Measurements from ENCODE around the gene KCTD11.

The KCTD11 gene

DNA sequence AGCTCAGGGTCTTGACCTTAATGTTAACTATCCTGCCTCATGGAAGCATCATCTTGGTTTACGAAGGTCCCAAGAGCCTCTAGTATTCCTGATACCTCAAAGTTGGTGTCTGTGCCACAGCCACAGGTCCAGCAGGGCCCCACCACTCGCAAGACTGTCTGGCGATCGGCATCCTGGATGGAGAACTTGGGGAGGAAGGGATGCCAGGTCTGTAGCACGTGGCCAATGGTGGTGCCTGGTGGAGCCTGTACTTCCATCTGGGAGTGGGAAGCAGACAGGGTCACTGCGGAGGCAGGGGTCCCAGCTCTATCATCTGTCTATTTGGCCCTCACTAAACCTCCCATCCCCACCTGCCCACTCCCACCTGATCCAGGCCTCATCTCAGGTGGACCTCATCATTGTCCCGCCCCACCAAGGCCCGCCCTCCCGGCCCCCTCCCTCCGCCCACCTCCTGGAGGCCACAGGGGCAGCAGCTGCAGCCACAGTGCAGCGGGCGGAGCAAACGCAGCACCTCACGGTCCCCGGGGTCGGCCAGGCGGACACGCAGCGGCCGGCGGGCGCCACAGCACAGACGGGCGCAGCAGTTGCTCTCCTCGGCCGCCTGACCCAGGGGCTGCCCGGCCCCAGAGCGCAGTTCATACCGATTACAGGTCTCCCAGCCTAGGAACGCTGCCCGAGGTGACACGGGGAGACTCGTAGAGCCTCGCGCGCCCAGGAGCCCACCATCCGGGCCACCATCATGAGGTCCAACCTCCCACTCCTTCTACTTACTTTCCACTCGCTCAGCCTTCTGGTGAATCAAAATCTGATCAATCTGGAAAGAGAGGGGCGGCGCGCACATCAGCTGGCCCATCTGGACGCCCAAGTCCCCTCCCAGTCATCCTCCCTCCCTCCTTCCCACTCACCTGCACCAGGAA, 41.0 kb downstream of the KCTD11 start (continued):
- TF ChIP-seq PPARA (CRISPR knock-in tag; IDR thresholded peaks at IDR 0.05; ENCODE audit: borderline replicate concordance) (no peak), OSR1 (CRISPR knock-in tag; IDR thresholded peaks at IDR 0.05) (no peak), RARB (CRISPR knock-in tag; IDR thresholded peaks at IDR 0.05) (no peak), ZC3H10 (CRISPR knock-in tag; IDR thresholded peaks at IDR 0.05) (no peak), ZNF8 (CRISPR knock-in tag; IDR thresholded peaks at IDR 0.05) (no peak), SNAI2 (CRISPR knock-in tag; IDR thresholded peaks at IDR 0.05) (no peak)

- peak; percentile 49 for ATAC-seq
- TF ChIP-seq ZNF8 (CRISPR knock-in tag; IDR thresholded peaks at IDR 0.05) (no peak), CREB5 (CRISPR knock-in tag; IDR thresholded peaks at IDR 0.05; ENCODE audit: low read depth) (no peak), ZFP30 (CRISPR knock-in tag; IDR thresholded peaks at IDR 0.05) (no peak), SNAI2 (CRISPR knock-in tag; IDR thresholded peaks at IDR 0.05) (no peak)
- TF ChIP-seq, protein P1, sequence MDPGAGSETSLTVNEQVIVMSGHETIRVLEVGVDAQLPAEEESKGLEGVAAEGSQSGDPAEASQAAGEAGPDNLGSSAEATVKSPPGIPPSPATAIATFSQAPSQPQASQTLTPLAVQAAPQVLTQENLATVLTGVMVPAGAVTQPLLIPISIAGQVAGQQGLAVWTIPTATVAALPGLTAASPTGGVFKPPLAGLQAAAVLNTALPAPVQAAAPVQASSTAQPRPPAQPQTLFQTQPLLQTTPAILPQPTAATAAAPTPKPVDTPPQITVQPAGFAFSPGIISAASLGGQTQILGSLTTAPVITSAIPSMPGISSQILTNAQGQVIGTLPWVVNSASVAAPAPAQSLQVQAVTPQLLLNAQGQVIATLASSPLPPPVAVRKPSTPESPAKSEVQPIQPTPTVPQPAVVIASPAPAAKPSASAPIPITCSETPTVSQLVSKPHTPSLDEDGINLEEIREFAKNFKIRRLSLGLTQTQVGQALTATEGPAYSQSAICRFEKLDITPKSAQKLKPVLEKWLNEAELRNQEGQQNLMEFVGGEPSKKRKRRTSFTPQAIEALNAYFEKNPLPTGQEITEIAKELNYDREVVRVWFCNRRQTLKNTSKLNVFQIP (CRISPR knock-in tag; IDR thresholded peaks at IDR 0.05; ENCODE audit: borderline replicate concordance, low read depth) = no peak
Measured at GRCh38 chr17:7393613-7394451, 41.9 kb downstream of the KCTD11 start.

- peak; percentile 91 for ATAC-seq
- 0 out of 2 replicates have a peak, but pooled peaks have one; percentile 60 for TF ChIP-seq SNAI2 (CRISPR knock-in tag; IDR thresholded peaks at IDR 0.05)
- TF ChIP-seq BACH2 (CRISPR knock-in tag; IDR thresholded peaks at IDR 0.05; ENCODE audit: borderline replicate concordance) = no peak
- TF ChIP-seq ZFP30 (CRISPR knock-in tag; IDR thresholded peaks at IDR 0.05) = no peak
- TF ChIP-seq CSDC2 (CRISPR knock-in tag; IDR thresholded peaks at IDR 0.05) = no peak
- TF ChIP-seq, protein P1 (CRISPR knock-in tag; IDR thresholded peaks at IDR 0.05; ENCODE audit: borderline replicate concordance, low read depth) = no peak
- no peak for TF ChIP-seq TOX (CRISPR knock-in tag; IDR thresholded peaks at IDR 0.05; ENCODE audit: borderline replicate concordance)
Measured at GRCh38 chr17:7394452-7395191, 42.7 kb downstream of the KCTD11 start, which contains the start of gene PLSCR3. TSS of gene PLSCR3 (minus strand) at chr17:7394525. CDS start at chr17:7394110, 415 bp downstream.

DNA sequence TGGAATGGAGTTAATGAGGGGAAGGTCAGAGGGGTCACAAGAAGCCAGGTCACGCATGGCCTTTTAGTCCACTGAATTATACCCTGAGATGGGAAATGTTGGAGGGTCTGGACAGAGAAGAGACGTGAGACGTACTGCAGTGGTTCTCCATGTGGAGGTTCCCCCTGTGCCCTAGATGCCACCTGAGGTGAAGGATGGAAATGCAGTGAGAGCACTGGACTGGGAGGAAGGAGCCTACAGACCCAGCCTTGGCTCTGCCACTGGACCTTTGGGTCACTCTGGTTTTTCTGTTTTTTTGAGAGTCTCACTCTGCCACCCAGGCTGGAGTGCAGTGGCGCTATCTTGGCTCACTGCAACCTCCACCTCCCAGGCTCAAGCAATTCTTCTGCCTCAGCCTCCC, 44.2 kb downstream of the KCTD11 start:
- no peak for TF ChIP-seq ESRRG (CRISPR knock-in tag; IDR thresholded peaks at IDR 0.05)
- TF ChIP-seq TCF4 (CRISPR knock-in tag; IDR thresholded peaks at IDR 0.05; ENCODE audit: borderline replicate concordance) = no peak
- no peak for TF ChIP-seq ISL1 (CRISPR knock-in tag; IDR thresholded peaks at IDR 0.05)
- TF ChIP-seq CREB5 (CRISPR knock-in tag; IDR thresholded peaks at IDR 0.05; ENCODE audit: low read depth) = no peak
- TF ChIP-seq CSDC2 (CRISPR knock-in tag; IDR thresholded peaks at IDR 0.05) = no peak
- no peak for TF ChIP-seq ZC3H10 (CRISPR knock-in tag; IDR thresholded peaks at IDR 0.05)
- no peak for TF ChIP-seq ZNF565 (CRISPR knock-in tag; conservative IDR thresholded peaks at IDR 0.05; ENCODE audit: low read depth)
- TF ChIP-seq ARNTL (CRISPR knock-in tag; IDR thresholded peaks at IDR 0.05; ENCODE audit: borderline replicate concordance, low read depth) = no peak
- no peak for TF ChIP-seq PATZ1 (CRISPR knock-in tag; IDR thresholded peaks at IDR 0.05; ENCODE audit: borderline replicate concordance)
- TF ChIP-seq ZNF70 (CRISPR knock-in tag; IDR thresholded peaks at IDR 0.05) = no peak
- no peak for TF ChIP-seq GLIS3 (CRISPR knock-in tag; IDR thresholded peaks at IDR 0.05)
- TF ChIP-seq PPARA (CRISPR knock-in tag; IDR thresholded peaks at IDR 0.05; ENCODE audit: borderline replicate concordance) = no peak
- TF ChIP-seq, protein P1 (CRISPR knock-in tag; IDR thresholded peaks at IDR 0.05; ENCODE audit: borderline replicate concordance, low read depth) = no peak
- TF ChIP-seq CSRNP3 (CRISPR knock-in tag; IDR thresholded peaks at IDR 0.05) = no peak
- TF ChIP-seq SNAI2 (CRISPR knock-in tag; IDR thresholded peaks at IDR 0.05) = no peak
- ATAC-seq = no peak
